HEK293 (cell line): ENCODE data around the gene BCKDHB.

Experiments
- ZFP41 ChIP-seq: fragments of 450-650 bp; formaldehyde crosslinking; IDR thresholded peaks from 2 replicates; pipeline ENCODE4 v1.5.1; 2016; ENCODE audit warnings: missing biosample characterization, missing genetic modification characterization, borderline replicate concordance
- ZNF274 ChIP-seq, 2 experiments: fragments of 200-500 bp in 1 of 2; fragments of 450-650 bp in 1 of 2; sonication (Bioruptor generic) in 1 of 2; formaldehyde crosslinking in 1 of 2; IDR thresholded peaks; 2 replicates each; pipeline versions ENCODE4 v1.5.1 to v1.6.1; 2014 to 2016; ENCODE audit warnings: borderline replicate concordance in 1 of 2, inconsistent platforms in 1 of 2, low read length in 1 of 2, missing biosample characterization in 1 of 2, missing genetic modification characterization in 1 of 2
- TF ChIP-seq, protein P1 (sequence below): IDR thresholded peaks from 2 replicates; pipeline ENCODE4 v1.6.1; 2011; ENCODE audit warnings: mild to moderate bottlenecking, low read depth, low read length, borderline replicate concordance
- TF ChIP-seq, protein P2 (sequence below): fragments of 450-650 bp; formaldehyde crosslinking; IDR thresholded peaks from 2 replicates; pipeline ENCODE4 v1.5.1; 2016; ENCODE audit warnings: missing biosample characterization, missing genetic modification characterization
- TF ChIP-seq, protein P3 (sequence below): fragments of 450-650 bp; formaldehyde crosslinking; IDR thresholded peaks from 2 replicates; pipeline ENCODE4 v1.5.1; 2017; ENCODE audit warnings: missing biosample characterization, mild to moderate bottlenecking, missing genetic modification characterization, moderate library complexity

DNA sequence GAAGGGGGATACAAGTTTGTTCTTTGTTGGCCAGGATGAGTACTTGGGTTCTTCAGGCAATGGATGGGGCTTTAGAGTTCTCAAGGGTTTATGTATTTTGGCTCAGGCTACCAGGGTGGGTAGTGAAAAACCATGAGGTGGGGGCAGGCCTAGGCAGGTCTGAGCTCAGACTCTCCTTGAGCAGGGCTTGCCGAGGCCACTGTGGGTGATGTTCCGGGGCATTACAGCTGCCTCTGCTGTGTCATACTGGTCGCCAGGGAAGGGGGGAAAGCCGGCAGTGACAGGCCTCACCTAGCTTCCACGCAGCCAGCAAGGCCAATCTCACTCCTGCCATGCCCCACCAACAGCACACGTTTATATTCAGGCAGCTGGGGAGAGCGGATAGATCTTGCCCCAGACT lies 79.6 kb downstream of the BCKDHB start:
- TF ChIP-seq, protein P1, sequence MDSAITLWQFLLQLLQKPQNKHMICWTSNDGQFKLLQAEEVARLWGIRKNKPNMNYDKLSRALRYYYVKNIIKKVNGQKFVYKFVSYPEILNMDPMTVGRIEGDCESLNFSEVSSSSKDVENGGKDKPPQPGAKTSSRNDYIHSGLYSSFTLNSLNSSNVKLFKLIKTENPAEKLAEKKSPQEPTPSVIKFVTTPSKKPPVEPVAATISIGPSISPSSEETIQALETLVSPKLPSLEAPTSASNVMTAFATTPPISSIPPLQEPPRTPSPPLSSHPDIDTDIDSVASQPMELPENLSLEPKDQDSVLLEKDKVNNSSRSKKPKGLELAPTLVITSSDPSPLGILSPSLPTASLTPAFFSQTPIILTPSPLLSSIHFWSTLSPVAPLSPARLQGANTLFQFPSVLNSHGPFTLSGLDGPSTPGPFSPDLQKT, result no peak
- TF ChIP-seq, protein P2, sequence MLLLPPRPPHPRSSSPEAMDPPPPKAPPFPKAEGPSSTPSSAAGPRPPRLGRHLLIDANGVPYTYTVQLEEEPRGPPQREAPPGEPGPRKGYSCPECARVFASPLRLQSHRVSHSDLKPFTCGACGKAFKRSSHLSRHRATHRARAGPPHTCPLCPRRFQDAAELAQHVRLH (tag by site-specific recombination), result no peak
- TF ChIP-seq, protein P3, sequence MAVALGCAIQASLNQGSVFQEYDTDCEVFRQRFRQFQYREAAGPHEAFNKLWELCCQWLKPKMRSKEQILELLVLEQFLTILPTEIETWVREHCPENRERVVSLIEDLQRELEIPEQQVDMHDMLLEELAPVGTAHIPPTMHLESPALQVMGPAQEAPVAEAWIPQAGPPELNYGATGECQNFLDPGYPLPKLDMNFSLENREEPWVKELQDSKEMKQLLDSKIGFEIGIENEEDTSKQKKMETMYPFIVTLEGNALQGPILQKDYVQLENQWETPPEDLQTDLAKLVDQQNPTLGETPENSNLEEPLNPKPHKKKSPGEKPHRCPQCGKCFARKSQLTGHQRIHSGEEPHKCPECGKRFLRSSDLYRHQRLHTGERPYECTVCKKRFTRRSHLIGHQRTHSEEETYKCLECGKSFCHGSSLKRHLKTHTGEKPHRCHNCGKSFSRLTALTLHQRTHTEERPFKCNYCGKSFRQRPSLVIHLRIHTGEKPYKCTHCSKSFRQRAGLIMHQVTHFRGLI (tag by site-specific recombination), result no peak
- no peak for TF ChIP-seq ZNF274 (IDR thresholded peaks at IDR 0.05; ENCODE audit: low read length)
- no peak for TF ChIP-seq ZNF274 (tag by site-specific recombination; IDR thresholded peaks at IDR 0.05; ENCODE audit: borderline replicate concordance)
- no peak for TF ChIP-seq ZFP41
